MM.1S (cell line): ENCODE measurements around the gene NANP.

Experiments used
- EZH2 ChIP-seq: fragments of 300-600 bp; sonication (generic); optimal IDR thresholded peaks from 2 replicates; pipeline ENCODE3; 2017; ENCODE audit warnings: low read depth, mild to moderate bottlenecking, antibody characterized with exemption, low read length, mixed read lengths
- EZH2phosphoT487 ChIP-seq: fragments of 300-600 bp; sonication (generic); IDR thresholded peaks from 2 replicates; pipeline ENCODE4 v1.6.1; 2018; ENCODE audit warnings: antibody characterized with exemption, low read length
- TF ChIP-seq, protein P1 (sequence below): fragments of 300-600 bp; sonication (generic); IDR thresholded peaks from 2 replicates; pipeline ENCODE4 v1.5.1; 2016; ENCODE audit warnings: antibody characterized with exemption, low read length, mixed read lengths

DNA sequence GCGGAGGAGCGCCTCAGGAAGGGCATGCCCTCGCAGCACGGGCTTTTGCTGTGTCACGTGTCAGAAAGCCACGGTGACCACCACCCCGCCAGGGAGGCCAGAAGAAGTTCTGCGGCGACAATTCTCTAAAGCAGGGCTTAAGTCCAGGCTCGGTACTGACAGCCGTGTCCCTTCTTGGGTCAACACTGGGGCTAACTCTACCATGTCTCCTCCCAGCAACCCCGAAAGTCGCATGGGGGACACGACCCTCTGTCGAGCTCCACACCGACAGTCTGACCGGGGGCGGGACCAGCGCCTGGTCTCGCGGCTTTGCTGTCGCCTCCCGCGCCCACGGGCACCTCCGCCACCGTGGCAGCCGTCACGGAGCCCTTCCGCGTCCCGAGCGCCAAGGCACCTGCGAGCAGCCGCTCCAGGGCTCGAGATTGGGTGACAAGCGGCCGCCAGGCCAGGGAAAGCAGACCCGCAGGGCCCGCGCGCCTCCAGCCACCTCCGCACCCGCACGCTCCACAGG lies 534 bp downstream of the NANP start:
- TF ChIP-seq, protein P1, sequence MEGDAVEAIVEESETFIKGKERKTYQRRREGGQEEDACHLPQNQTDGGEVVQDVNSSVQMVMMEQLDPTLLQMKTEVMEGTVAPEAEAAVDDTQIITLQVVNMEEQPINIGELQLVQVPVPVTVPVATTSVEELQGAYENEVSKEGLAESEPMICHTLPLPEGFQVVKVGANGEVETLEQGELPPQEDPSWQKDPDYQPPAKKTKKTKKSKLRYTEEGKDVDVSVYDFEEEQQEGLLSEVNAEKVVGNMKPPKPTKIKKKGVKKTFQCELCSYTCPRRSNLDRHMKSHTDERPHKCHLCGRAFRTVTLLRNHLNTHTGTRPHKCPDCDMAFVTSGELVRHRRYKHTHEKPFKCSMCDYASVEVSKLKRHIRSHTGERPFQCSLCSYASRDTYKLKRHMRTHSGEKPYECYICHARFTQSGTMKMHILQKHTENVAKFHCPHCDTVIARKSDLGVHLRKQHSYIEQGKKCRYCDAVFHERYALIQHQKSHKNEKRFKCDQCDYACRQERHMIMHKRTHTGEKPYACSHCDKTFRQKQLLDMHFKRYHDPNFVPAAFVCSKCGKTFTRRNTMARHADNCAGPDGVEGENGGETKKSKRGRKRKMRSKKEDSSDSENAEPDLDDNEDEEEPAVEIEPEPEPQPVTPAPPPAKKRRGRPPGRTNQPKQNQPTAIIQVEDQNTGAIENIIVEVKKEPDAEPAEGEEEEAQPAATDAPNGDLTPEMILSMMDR = no peak
- TF ChIP-seq EZH2phosphoT487 (no peak), EZH2 (no peak)
